HepG2 (cell line): ENCODE measurements around the gene NPB. TPM values are rescaled to one million over a fixed set of nuclear protein-coding genes. Genes with fewer than 3 reads are reported as not detected.

Source experiments
- BCLAF1 ChIP-seq: fragments of 450-650 bp; IDR thresholded peaks from 2 replicates; pipeline ENCODE4 v1.6.1; 2017; ENCODE audit warnings: mild to moderate bottlenecking
- NCOA5 ChIP-seq: sonication (generic); formaldehyde crosslinking; IDR thresholded peaks from 2 replicates; pipeline ENCODE4 v1.4.0; 2020; ENCODE audit warnings: missing genetic modification reagents
- NR3C1 ChIP-seq: sonication (generic); formaldehyde crosslinking; IDR thresholded peaks from 2 replicates; pipeline ENCODE4 v1.4.0; 2020; ENCODE audit warnings: missing genetic modification reagents
- PBX2 ChIP-seq: IDR thresholded peaks from 2 replicates; pipeline ENCODE4 v1.6.1; 2016; ENCODE audit warnings: control low read depth
- RBAK ChIP-seq: sonication (generic); formaldehyde crosslinking; IDR thresholded peaks from 2 replicates; pipeline ENCODE4 v1.5.1; 2020; ENCODE audit warnings: mild to moderate bottlenecking, missing genetic modification reagents
- RBFOX2 ChIP-seq: fragments of 200-400 bp; formaldehyde crosslinking; IDR thresholded peaks from 2 replicates; pipeline ENCODE4 v1.6.1; 2017; ENCODE audit warnings: low read depth, mild to moderate bottlenecking, low read length
- SAFB2 ChIP-seq: sonication (generic); formaldehyde crosslinking; IDR thresholded peaks from 2 replicates; pipeline ENCODE4 v1.5.1; 2020; ENCODE audit warnings: missing genetic modification reagents, low read depth, mild to moderate bottlenecking, borderline replicate concordance
- TCF7 ChIP-seq: sonication (generic); IDR thresholded peaks from 2 replicates; pipeline ENCODE4 v1.6.1; 2016; ENCODE audit warnings: antibody characterized with exemption, low read depth
- THAP7 ChIP-seq: sonication (generic); formaldehyde crosslinking; IDR thresholded peaks from 2 replicates; pipeline ENCODE4 v1.8.1; 2023; ENCODE audit warnings: mild to moderate bottlenecking, missing genetic modification reagents
- THYN1 ChIP-seq: sonication (generic); formaldehyde crosslinking; IDR thresholded peaks from 2 replicates; pipeline ENCODE4 v1.8.1; 2023; ENCODE audit warnings: low read depth, mild to moderate bottlenecking, moderate library complexity, missing genetic modification reagents, borderline replicate concordance
- WIZ ChIP-seq: sonication (generic); formaldehyde crosslinking; IDR thresholded peaks from 2 replicates; pipeline ENCODE4 v1.5.1; 2020; ENCODE audit warnings: mild to moderate bottlenecking, missing genetic modification reagents
- ZBTB49 ChIP-seq: sonication (generic); formaldehyde crosslinking; IDR thresholded peaks from 2 replicates; pipeline ENCODE4 v1.4.0; 2020; ENCODE audit warnings: missing genetic modification reagents, borderline replicate concordance
- ZNF350 ChIP-seq: sonication (generic); formaldehyde crosslinking; IDR thresholded peaks from 2 replicates; pipeline ENCODE4 v1.4.0; 2020; ENCODE audit warnings: mild to moderate bottlenecking, low read depth, missing genetic modification reagents, borderline replicate concordance
- ZNF574 ChIP-seq: sonication (generic); formaldehyde crosslinking; IDR thresholded peaks from 2 replicates; pipeline ENCODE4 v1.4.0; 2020; ENCODE audit warnings: missing genetic modification reagents
- ZNF691 ChIP-seq: sonication (generic); formaldehyde crosslinking; IDR thresholded peaks from 2 replicates; pipeline ENCODE4 v1.4.0; 2020; ENCODE audit warnings: missing genetic modification reagents, low read depth, mild to moderate bottlenecking, borderline replicate concordance
- ZNF747 ChIP-seq: sonication (generic); formaldehyde crosslinking; IDR thresholded peaks from 2 replicates; pipeline ENCODE4 v1.8.1; 2023; ENCODE audit warnings: missing genetic modification reagents, mild to moderate bottlenecking, borderline replicate concordance
- ZNF773 ChIP-seq: sonication (generic); formaldehyde crosslinking; IDR thresholded peaks from 2 replicates; pipeline ENCODE4 v1.4.0; 2020; ENCODE audit warnings: missing genetic modification reagents, borderline replicate concordance
- polyA plus RNA-seq, 8 experiments: library from polyadenylated mRNA; depleted of rRNA in 3 of 8; stranded (reverse) in 7 of 8; unstranded in 1 of 8; fragments of >200 nt; fragmentation: Illumina TruSeq in 4 of 8; extraction: Trizol in 4 of 8; gene quantifications; 2 replicates each; pipeline versions ENCODE4 v1.2.1 to v1.2.3, GENCODE V29; 2011 to 2016; ENCODE audit warnings: low read depth in 4 of 8, missing spikeins in 1 of 8, mixed read lengths in 1 of 8; ENCODE audit not compliant: insufficient read depth in 1 of 8
- total RNA-seq, 5 experiments: library from RNA; depleted of rRNA; stranded (reverse); fragments of >200 nt; fragmentation: Illumina TruSeq; extraction: Trizol; gene quantifications; 2 replicates each; pipeline ENCODE4 v1.2.3, GENCODE V29; 2016; ENCODE audit warnings: low read depth in 1 of 5

NPB gene
- total and polyA plus RNA-seq, 2 of the 13 experiments (the other 11 are each of a cell fraction or from before 2014, with no cell fraction given) = 0.11 to 0.93 TPM

GRCh38 chr17:81934850-81935708 lies 33.0 kb downstream of the NPB start (continued):
- TF ChIP-seq THAP7 = no peak
- TF ChIP-seq TCF7 = no peak
- TF ChIP-seq ZNF574 (CRISPR knock-in tag) = no peak
- 0 out of 2 replicates have a peak, but pooled peaks have one; percentile 47 for TF ChIP-seq SAFB2
- no peak for TF ChIP-seq RBAK (CRISPR knock-in tag)
- TF ChIP-seq ZNF747 = no peak
- no peak for TF ChIP-seq NR3C1 (CRISPR knock-in tag)
- TF ChIP-seq BCLAF1 = no peak
- TF ChIP-seq RBFOX2 = peak; percentile 77
- TF ChIP-seq PBX2 (CRISPR knock-in tag) = no peak
- no peak for TF ChIP-seq ZNF350 (CRISPR knock-in tag)
- TF ChIP-seq ZBTB49 (CRISPR knock-in tag) = no peak
- no peak for TF ChIP-seq THYN1
- TF ChIP-seq ZNF691 (CRISPR knock-in tag) = 0 out of 2 replicates have a peak, but pooled peaks have one; percentile 24
- no peak for TF ChIP-seq NCOA5
- no peak for TF ChIP-seq ZNF773 (CRISPR knock-in tag)
- 0 out of 2 replicates have a peak, but pooled peaks have one; percentile 49 for TF ChIP-seq WIZ (CRISPR knock-in tag)
